ENCODE data around the gene DGKI.
"Not testable (repeated sequence)": the region's sequence is repeated elsewhere in the genome, so short reads cannot be mapped to it uniquely, and the experiment has no call there.

Gene DGKI

GRCh38 chr7:137453356-137453755 lies 393.4 kb downstream of the DGKI start:
- DNase-seq: no peak

GRCh38 chr7:137449016-137449415 lies 397.8 kb downstream of the DGKI start:
- no peak for DNase-seq

GRCh38 chr7:137448572-137448971 lies 398.2 kb downstream of the DGKI start:
- not testable (repeated sequence) for DNase-seq

GRCh38 chr7:137446025-137446424 lies 400.7 kb downstream of the DGKI start:
- no peak for DNase-seq

GRCh38 chr7:137445268-137445667 lies 401.5 kb downstream of the DGKI start:
- DNase-seq: no peak

GRCh38 chr7:137443616-137444015 lies 403.2 kb downstream of the DGKI start:
- no peak for DNase-seq

- no peak for DNase-seq
Measured at GRCh38 chr7:137441451-137441850, 405.3 kb downstream of the DGKI start.

GRCh38 chr7:137439829-137440825 lies 406.6 kb downstream of the DGKI start:
- no peak for DNase-seq

- DNase-seq: no peak
Measured at GRCh38 chr7:137434946-137435345, 411.8 kb downstream of the DGKI start.

GRCh38 chr7:137434530-137434929 lies 412.2 kb downstream of the DGKI start:
- no peak for DNase-seq

GRCh38 chr7:137423321-137423720 lies 423.5 kb downstream of the DGKI start:
- DNase-seq: no peak

- DNase-seq: no peak
Measured at GRCh38 chr7:137421366-137421765, 425.4 kb downstream of the DGKI start.

GRCh38 chr7:137418841-137419240 lies 427.9 kb downstream of the DGKI start:
- no peak for DNase-seq

- DNase-seq: no peak
Measured at GRCh38 chr7:137417464-137417863, 429.3 kb downstream of the DGKI start.

GRCh38 chr7:137413901-137414300 lies 432.9 kb downstream of the DGKI start:
- no peak for DNase-seq

GRCh38 chr7:137411446-137411845 lies 435.3 kb downstream of the DGKI start:
- no peak for DNase-seq

- DNase-seq: no peak
Measured at GRCh38 chr7:137408126-137408525, 438.6 kb downstream of the DGKI start.

- DNase-seq: no peak
Measured at GRCh38 chr7:137407078-137407477, 439.7 kb downstream of the DGKI start.

GRCh38 chr7:137404660-137405317 lies 442.0 kb downstream of the DGKI start:
- DNase-seq: no peak

GRCh38 chr7:137403353-137403695 lies 443.4 kb downstream of the DGKI start:
- no peak for DNase-seq

- no peak for DNase-seq
Measured at GRCh38 chr7:137402536-137403352, 444.0 kb downstream of the DGKI start.

GRCh38 chr7:137399827-137400823 lies 446.6 kb downstream of the DGKI start:
- no peak for DNase-seq

Measured in T1000 (cell line).